Measurements from ENCODE around the gene EAF1. TPM values are rescaled to one million over a fixed set of nuclear protein-coding genes. Genes with fewer than 3 reads are reported as not detected.

EAF1 gene
- polyA plus RNA-seq, 1 donor (not counting 4 experiments of a cell fraction or from before 2014, with no cell fraction given), result 13.7 TPM

GRCh38 chr3:15436246-15436645 lies 8.8 kb downstream of the EAF1 start:
- peaks cover 1% of the 10 kb centered on the region for H3K9me1 ChIP-seq (ENCODE audit: control insufficient read depth, extremely low read depth, insufficient read depth, low read length)
- no peak overlapping the region for H3K27ac ChIP-seq (ENCODE audit: control insufficient read depth, insufficient read depth, low read length)
- FAIRE-seq, result no peak
- no peak for TF ChIP-seq CTCF (optimal IDR thresholded peaks at IDR 0.05 in 1 of 3, IDR thresholded peaks at IDR 0.05 in 1 of 3, conservative IDR thresholded peaks at IDR 0.05 in 1 of 3; ENCODE audit: extremely low read depth in 1 of 3, insufficient read depth in 2 of 3, low read length in 3 of 3)
- no peak overlapping the region for H3K4me2 ChIP-seq (ENCODE audit: control insufficient read depth, extremely low read depth, insufficient read depth, low read depth, low read length)
- H3K9ac ChIP-seq (ENCODE audit: control insufficient read depth, extremely low read depth, insufficient read depth, low read length), result no peak overlapping the region
- dilution Hi-C loops (cut with MboI; ENCODE audit: extremely low pct_ligation_motif_present, low sequenced_read_pairs), result no loop called here
- DNase-seq (ENCODE audit: low read depth, low spot score), result no peak
- H3K27me3 ChIP-seq (ENCODE audit: control insufficient read depth, extremely low read depth, insufficient read depth, low read length), result no peaks in the 10 kb centered on the region
- peaks cover 7% of the 10 kb centered on the region for H3K79me2 ChIP-seq (ENCODE audit: control insufficient read depth, insufficient read depth, low read length)
- peaks cover 29 to 42% of the 10 kb centered on the region in 2 experiments for H3K36me3 ChIP-seq (ENCODE audit: control insufficient read depth in 2 of 2, extremely low read depth in 1 of 2, insufficient read depth in 2 of 2, low read length in 2 of 2)
- peaks cover 2% of the 10 kb centered on the region for H4K20me1 ChIP-seq (ENCODE audit: control insufficient read depth, extremely low read depth, insufficient read depth, low read length)
- H2AFZ ChIP-seq (ENCODE audit: control insufficient read depth, low read length), result no peak overlapping the region
- no peaks in the 10 kb centered on the region for H3K9me3 ChIP-seq (ENCODE audit: control insufficient read depth, low read depth, low read length)
- no peak overlapping the region for H3K4me3 ChIP-seq (ENCODE audit: control insufficient read depth in 2 of 3, extremely low read depth in 1 of 3, insufficient read depth in 2 of 3, low read depth in 1 of 3, low read length in 3 of 3)
- H3K4me1 ChIP-seq (ENCODE audit: control insufficient read depth, extremely low read depth, insufficient read depth, low read length), result peaks cover 22% of the 10 kb centered on the region

GRCh38 chr3:15438983-15439382 lies 11.6 kb downstream of the EAF1 start:
- H4K20me1 ChIP-seq (ENCODE audit: control insufficient read depth, extremely low read depth, insufficient read depth, low read length), result peaks cover 2% of the 10 kb centered on the region
- H3K27ac ChIP-seq (ENCODE audit: control insufficient read depth, insufficient read depth, low read length), result no peak overlapping the region
- H3K9me1 ChIP-seq (ENCODE audit: control insufficient read depth, extremely low read depth, insufficient read depth, low read length), result no peaks in the 10 kb centered on the region
- H3K79me2 ChIP-seq (ENCODE audit: control insufficient read depth, insufficient read depth, low read length), result no peaks in the 10 kb centered on the region
- no peak for TF ChIP-seq EZH2 (IDR thresholded peaks at IDR 0.05; ENCODE audit: low read length)
- TF ChIP-seq CTCF (optimal IDR thresholded peaks at IDR 0.05 in 1 of 3, IDR thresholded peaks at IDR 0.05 in 1 of 3, conservative IDR thresholded peaks at IDR 0.05 in 1 of 3; ENCODE audit: extremely low read depth in 1 of 3, insufficient read depth in 2 of 3, low read length in 3 of 3), result no peak
- DNase-seq (ENCODE audit: low read depth, low spot score) (no peak), FAIRE-seq (no peak)
- no peak overlapping the region for H3K4me2 ChIP-seq (ENCODE audit: control insufficient read depth, extremely low read depth, insufficient read depth, low read depth, low read length)
- H3K9ac ChIP-seq (ENCODE audit: control insufficient read depth, extremely low read depth, insufficient read depth, low read length), result no peak overlapping the region
- H3K27me3 ChIP-seq (ENCODE audit: control insufficient read depth, extremely low read depth, insufficient read depth, low read length), result no peaks in the 10 kb centered on the region
- no peak overlapping the region for H3K4me3 ChIP-seq (ENCODE audit: control insufficient read depth in 2 of 3, extremely low read depth in 1 of 3, insufficient read depth in 2 of 3, low read depth in 1 of 3, low read length in 3 of 3)
- dilution Hi-C loops (cut with MboI; ENCODE audit: extremely low pct_ligation_motif_present, low sequenced_read_pairs), result no loop called here
- no peaks in the 10 kb centered on the region for H3K9me3 ChIP-seq (ENCODE audit: control insufficient read depth, low read depth, low read length)
- H3K36me3 ChIP-seq (ENCODE audit: control insufficient read depth in 2 of 2, extremely low read depth in 1 of 2, insufficient read depth in 2 of 2, low read length in 2 of 2), result peaks cover 26 to 41% of the 10 kb centered on the region in 2 experiments
- H2AFZ ChIP-seq (ENCODE audit: control insufficient read depth, low read length), result no peak overlapping the region
- H3K4me1 ChIP-seq (ENCODE audit: control insufficient read depth, extremely low read depth, insufficient read depth, low read length), result peaks cover 28% of the 10 kb centered on the region
